Measurements from ENCODE around the gene CDX2. TPM values are rescaled to one million over a fixed set of nuclear protein-coding genes. Genes with fewer than 3 reads are reported as not detected.

The CDX2 gene
- total RNA-seq, 1 experiment from 2014 or later: 12.5 TPM

DNA sequence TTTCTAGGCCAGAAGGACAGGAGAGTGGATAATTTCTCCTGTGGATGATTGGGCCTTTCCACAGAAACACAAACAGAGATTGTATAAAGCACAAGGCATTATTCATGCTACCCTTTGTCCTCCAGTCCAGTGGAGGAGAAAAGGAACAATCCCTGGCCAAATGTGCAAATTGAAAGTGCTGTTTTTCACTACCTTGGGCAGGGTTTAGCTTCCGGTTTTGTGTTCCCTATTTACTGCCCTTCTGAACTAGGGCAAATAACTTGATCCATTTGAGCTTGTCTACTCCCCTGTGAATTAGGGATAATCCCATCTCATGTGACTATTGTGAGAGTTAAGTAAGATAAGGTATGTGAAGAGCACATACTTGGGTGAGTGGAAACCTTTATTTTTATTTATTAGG lies 36.0 kb downstream of the CDX2 start:
- no peak for DNase-seq (ENCODE audit: low read depth, low spot score)
- no peaks in the 10 kb centered on the region for H3K9me2 ChIP-seq (ENCODE audit: insufficient read depth)
- no peaks in the 10 kb centered on the region for H3K4me1 ChIP-seq (ENCODE audit: control insufficient read depth in 1 of 2, insufficient read depth in 2 of 2, low read length in 2 of 2)
- intact Hi-C loops (cut with micrococcal nuclease): no loop called here
- CTCF ChIA-PET: no interaction called here
- no peak for TF ChIP-seq ZFX (IDR thresholded peaks at IDR 0.05)
- no peak for TF ChIP-seq ZNF274 (IDR thresholded peaks at IDR 0.05; ENCODE audit: low read depth, low read length)
- no peak for TF ChIP-seq POLR2A (IDR thresholded peaks at IDR 0.05; ENCODE audit: borderline replicate concordance, extremely low read depth, insufficient read depth, insufficient read length)
- H3K9ac ChIP-seq (ENCODE audit: low read length): no peak overlapping the region
- POLR2A ChIA-PET: no interaction called here
- H3K27me3 ChIP-seq (ENCODE audit: insufficient read depth, low read length): no peaks in the 10 kb centered on the region
- no TSS peak for BruUV-seq (replicated peaks)
- H3K4me3 ChIP-seq (replicated peaks in 1 of 2; ENCODE audit: low read depth in 1 of 2, low read length in 2 of 2): no peak overlapping the region
- no peaks in the 10 kb centered on the region for H3K9me3 ChIP-seq (ENCODE audit: control insufficient read depth in 1 of 2, insufficient read depth in 1 of 2, low read depth in 1 of 2, low read length in 2 of 2)
- no peak overlapping the region for H3K27ac ChIP-seq (ENCODE audit: low read depth, low read length)
- H2AFZ ChIP-seq (ENCODE audit: low read depth, low read length, poor library complexity, severe bottlenecking): no peak overlapping the region
- no peaks in the 10 kb centered on the region for H4K20me1 ChIP-seq (ENCODE audit: insufficient read depth)
- ATAC-seq: no peak
- H3K36me3 ChIP-seq (ENCODE audit: control insufficient read depth in 1 of 2, insufficient read depth in 2 of 2, low read length in 2 of 2): no peaks in the 10 kb centered on the region
- no peaks in the 10 kb centered on the region for H3K79me2 ChIP-seq (ENCODE audit: insufficient read depth, low read length)
- H3K4me2 ChIP-seq (ENCODE audit: low read length): no peak overlapping the region
- RAD21 ChIA-PET (ENCODE audit: low non-redundant PET in 1 of 2, low total read pairs in 2 of 2, uncharacterized antibody in 2 of 2, unreplicated experiment in 2 of 2): no interaction called here

GRCh38 chr13:27929868-27930267 lies 39.2 kb downstream of the CDX2 start:
- H3K79me2 ChIP-seq (ENCODE audit: insufficient read depth, low read length): no peaks in the 10 kb centered on the region
- BruUV-seq (replicated peaks): no TSS peak
- RAD21 ChIA-PET (ENCODE audit: low non-redundant PET in 1 of 2, low total read pairs in 2 of 2, uncharacterized antibody in 2 of 2, unreplicated experiment in 2 of 2): no interaction called here
- no peak overlapping the region for H3K27ac ChIP-seq (ENCODE audit: low read depth, low read length)
- H3K9ac ChIP-seq (ENCODE audit: low read length): no peak overlapping the region
- no peak overlapping the region for H3K4me3 ChIP-seq (replicated peaks in 1 of 2; ENCODE audit: low read depth in 1 of 2, low read length in 2 of 2)
- POLR2A ChIA-PET: no interaction called here
- no peaks in the 10 kb centered on the region for H3K27me3 ChIP-seq (ENCODE audit: insufficient read depth, low read length)
- CTCF ChIA-PET: no interaction called here
- intact Hi-C loops (cut with micrococcal nuclease): no loop called here
- H2AFZ ChIP-seq (ENCODE audit: low read depth, low read length, poor library complexity, severe bottlenecking): no peak overlapping the region
- no peaks in the 10 kb centered on the region for H3K36me3 ChIP-seq (ENCODE audit: control insufficient read depth in 1 of 2, insufficient read depth in 2 of 2, low read length in 2 of 2)
- H3K9me3 ChIP-seq (ENCODE audit: control insufficient read depth in 1 of 2, insufficient read depth in 1 of 2, low read depth in 1 of 2, low read length in 2 of 2): no peaks in the 10 kb centered on the region
- DNase-seq (ENCODE audit: low read depth, low spot score) (no peak), ATAC-seq (no peak)
- no peaks in the 10 kb centered on the region for H4K20me1 ChIP-seq (ENCODE audit: insufficient read depth)
- H3K9me2 ChIP-seq (ENCODE audit: insufficient read depth): no peaks in the 10 kb centered on the region
- H3K4me1 ChIP-seq (ENCODE audit: control insufficient read depth in 1 of 2, insufficient read depth in 2 of 2, low read length in 2 of 2): no peaks in the 10 kb centered on the region
- H3K4me2 ChIP-seq (ENCODE audit: low read length): no peak overlapping the region
- TF ChIP-seq ZNF274 (IDR thresholded peaks at IDR 0.05; ENCODE audit: low read depth, low read length): no peak
- TF ChIP-seq CEBPB (IDR thresholded peaks at IDR 0.05; ENCODE audit: low read depth): no peak
- TF ChIP-seq SRF (IDR thresholded peaks at IDR 0.05; ENCODE audit: low read depth): no peak
- no peak for TF ChIP-seq EGR1 (IDR thresholded peaks at IDR 0.05; ENCODE audit: low read depth)
- no peak for TF ChIP-seq ELF1 (IDR thresholded peaks at IDR 0.05; ENCODE audit: borderline replicate concordance, low read depth)
- TF ChIP-seq ZFX (IDR thresholded peaks at IDR 0.05): no peak
- TF ChIP-seq, protein P1, sequence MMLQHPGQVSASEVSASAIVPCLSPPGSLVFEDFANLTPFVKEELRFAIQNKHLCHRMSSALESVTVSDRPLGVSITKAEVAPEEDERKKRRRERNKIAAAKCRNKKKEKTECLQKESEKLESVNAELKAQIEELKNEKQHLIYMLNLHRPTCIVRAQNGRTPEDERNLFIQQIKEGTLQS (IDR thresholded peaks at IDR 0.05): no peak
- no peak for TF ChIP-seq POLR2A (IDR thresholded peaks at IDR 0.05; ENCODE audit: borderline replicate concordance, extremely low read depth, insufficient read depth, insufficient read length)
- no peak for TF ChIP-seq TCF7L2 (IDR thresholded peaks at IDR 0.05; ENCODE audit: borderline replicate concordance, extremely low read depth, insufficient read depth, insufficient read length)
- no peak for TF ChIP-seq RAD21 (IDR thresholded peaks at IDR 0.05; ENCODE audit: low read depth)
- no peak for TF ChIP-seq MAX (IDR thresholded peaks at IDR 0.05)
- no peak for TF ChIP-seq EZH2phosphoT487 (IDR thresholded peaks at IDR 0.05; ENCODE audit: borderline replicate concordance)
- TF ChIP-seq YY1 (IDR thresholded peaks at IDR 0.05; ENCODE audit: extremely low read depth, insufficient replicate concordance, low read depth, low read length): no peak
- no peak for TF ChIP-seq POLR2AphosphoS5 (IDR thresholded peaks at IDR 0.05; ENCODE audit: low read depth, low read length)
- TF ChIP-seq, protein P2, sequence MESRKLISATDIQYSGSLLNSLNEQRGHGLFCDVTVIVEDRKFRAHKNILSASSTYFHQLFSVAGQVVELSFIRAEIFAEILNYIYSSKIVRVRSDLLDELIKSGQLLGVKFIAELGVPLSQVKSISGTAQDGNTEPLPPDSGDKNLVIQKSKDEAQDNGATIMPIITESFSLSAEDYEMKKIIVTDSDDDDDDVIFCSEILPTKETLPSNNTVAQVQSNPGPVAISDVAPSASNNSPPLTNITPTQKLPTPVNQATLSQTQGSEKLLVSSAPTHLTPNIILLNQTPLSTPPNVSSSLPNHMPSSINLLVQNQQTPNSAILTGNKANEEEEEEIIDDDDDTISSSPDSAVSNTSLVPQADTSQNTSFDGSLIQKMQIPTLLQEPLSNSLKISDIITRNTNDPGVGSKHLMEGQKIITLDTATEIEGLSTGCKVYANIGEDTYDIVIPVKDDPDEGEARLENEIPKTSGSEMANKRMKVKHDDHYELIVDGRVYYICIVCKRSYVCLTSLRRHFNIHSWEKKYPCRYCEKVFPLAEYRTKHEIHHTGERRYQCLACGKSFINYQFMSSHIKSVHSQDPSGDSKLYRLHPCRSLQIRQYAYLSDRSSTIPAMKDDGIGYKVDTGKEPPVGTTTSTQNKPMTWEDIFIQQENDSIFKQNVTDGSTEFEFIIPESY (IDR thresholded peaks at IDR 0.05; ENCODE audit: extremely low read depth, insufficient replicate concordance, low read length): no peak
- TF ChIP-seq, protein P3, sequence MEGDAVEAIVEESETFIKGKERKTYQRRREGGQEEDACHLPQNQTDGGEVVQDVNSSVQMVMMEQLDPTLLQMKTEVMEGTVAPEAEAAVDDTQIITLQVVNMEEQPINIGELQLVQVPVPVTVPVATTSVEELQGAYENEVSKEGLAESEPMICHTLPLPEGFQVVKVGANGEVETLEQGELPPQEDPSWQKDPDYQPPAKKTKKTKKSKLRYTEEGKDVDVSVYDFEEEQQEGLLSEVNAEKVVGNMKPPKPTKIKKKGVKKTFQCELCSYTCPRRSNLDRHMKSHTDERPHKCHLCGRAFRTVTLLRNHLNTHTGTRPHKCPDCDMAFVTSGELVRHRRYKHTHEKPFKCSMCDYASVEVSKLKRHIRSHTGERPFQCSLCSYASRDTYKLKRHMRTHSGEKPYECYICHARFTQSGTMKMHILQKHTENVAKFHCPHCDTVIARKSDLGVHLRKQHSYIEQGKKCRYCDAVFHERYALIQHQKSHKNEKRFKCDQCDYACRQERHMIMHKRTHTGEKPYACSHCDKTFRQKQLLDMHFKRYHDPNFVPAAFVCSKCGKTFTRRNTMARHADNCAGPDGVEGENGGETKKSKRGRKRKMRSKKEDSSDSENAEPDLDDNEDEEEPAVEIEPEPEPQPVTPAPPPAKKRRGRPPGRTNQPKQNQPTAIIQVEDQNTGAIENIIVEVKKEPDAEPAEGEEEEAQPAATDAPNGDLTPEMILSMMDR (IDR thresholded peaks at IDR 0.05 in 2 of 3, conservative IDR thresholded peaks at IDR 0.05 in 1 of 3; ENCODE audit: borderline replicate concordance in 1 of 3, insufficient read depth in 1 of 3, low read depth in 2 of 3, low read length in 2 of 3): no peak
- TF ChIP-seq SIN3A (IDR thresholded peaks at IDR 0.05; ENCODE audit: low read depth): no peak

All from HCT116 (cell line).